Ectodermal cell (in vitro differentiated cells): ENCODE results near the gene ANKS1B.

ENCODE experiments used
- H3K27ac ChIP-seq: 2 replicates; pipeline ENCODE4 v1.7.0; 2013; ENCODE audit warnings: mild to moderate bottlenecking, low read depth, low read length; ENCODE audit not compliant: insufficient read depth, poor library complexity, severe bottlenecking
- H3K27me3 ChIP-seq: 2 replicates; pipeline ENCODE4 v1.7.0; 2013; ENCODE audit warnings: mild to moderate bottlenecking, low read length; ENCODE audit not compliant: insufficient read depth, control insufficient read depth, poor library complexity, severe bottlenecking
- H3K36me3 ChIP-seq: one replicate; pipeline ENCODE4 v1.7.0; 2013; ENCODE audit warnings: low read length; ENCODE audit not compliant: control insufficient read depth, insufficient read depth
- H3K4me1 ChIP-seq: one replicate; pipeline ENCODE4 v1.7.0; 2013; ENCODE audit warnings: low read length; ENCODE audit not compliant: control insufficient read depth, insufficient read depth
- H3K4me3 ChIP-seq: 2 replicates; pipeline ENCODE4 v1.7.0; 2013; ENCODE audit warnings: low read depth, low read length, control low read depth; ENCODE audit not compliant: insufficient read depth
- H3K9me3 ChIP-seq: 2 replicates; pipeline ENCODE4 v1.7.0; 2013; ENCODE audit warnings: mild to moderate bottlenecking, low read length, moderate library complexity; ENCODE audit not compliant: control insufficient read depth
- WGBS, 2 experiments: methylation state at CpG; one replicate each; pipeline ENCODE4 v1.1.7; 2013; ENCODE audit warnings: missing lambda C conversion rate in 2 of 2; 5-methylcytosine and 5-hydroxymethylcytosine counted together

Gene ANKS1B

GRCh38 chr12:99521664-99522063 lies 463.1 kb downstream of the ANKS1B start:
- no peaks in the 10 kb centered on the region for H3K27me3 ChIP-seq
- no peak overlapping the region for H3K27ac ChIP-seq
- 85 to 91% methylated on average over 3 of the region's 3 CpGs for WGBS, 2 experiments
- no peaks in the 10 kb centered on the region for H3K9me3 ChIP-seq
- no peak overlapping the region for H3K4me3 ChIP-seq
- no peaks in the 10 kb centered on the region for H3K36me3 ChIP-seq
- no peaks in the 10 kb centered on the region for H3K4me1 ChIP-seq

GRCh38 chr12:99513066-99513465 lies 471.7 kb downstream of the ANKS1B start:
- Histone ChIP-seq H3K27me3 (no peaks in the 10 kb centered on the region), H3K36me3 (no peaks in the 10 kb centered on the region), H3K9me3 (no peaks in the 10 kb centered on the region), H3K27ac (no peak overlapping the region), H3K4me1 (no peaks in the 10 kb centered on the region), H3K4me3 (no peak overlapping the region)
- WGBS, 2 experiments, result 100% methylated on average over 1 of the region's 2 CpGs; no CpG with 5 or more reads in 1 of the 2 experiments

GRCh38 chr12:99505805-99506204 lies 478.9 kb downstream of the ANKS1B start:
- no peaks in the 10 kb centered on the region for H3K9me3 ChIP-seq
- no peaks in the 10 kb centered on the region for H3K4me1 ChIP-seq
- H3K27ac ChIP-seq, result no peak overlapping the region
- H3K27me3 ChIP-seq, result no peaks in the 10 kb centered on the region
- 98 to 100% methylated on average over 3 of the region's 3 CpGs for WGBS, 2 experiments
- H3K4me3 ChIP-seq, result no peak overlapping the region
- H3K36me3 ChIP-seq, result no peaks in the 10 kb centered on the region

GRCh38 chr12:99498756-99499155 lies 486.0 kb downstream of the ANKS1B start:
- Histone ChIP-seq H3K4me1 (no peaks in the 10 kb centered on the region), H3K36me3 (no peaks in the 10 kb centered on the region), H3K4me3 (no peak overlapping the region), H3K27ac (no peak overlapping the region), H3K9me3 (no peaks in the 10 kb centered on the region), H3K27me3 (no peaks in the 10 kb centered on the region)
- 79 to 85% methylated on average over 3 of the region's 3 CpGs for WGBS, 2 experiments

GRCh38 chr12:99495799-99496198 lies 488.9 kb downstream of the ANKS1B start:
- H3K4me3 ChIP-seq, result no peak overlapping the region
- no peaks in the 10 kb centered on the region for H3K4me1 ChIP-seq
- no peaks in the 10 kb centered on the region for H3K36me3 ChIP-seq
- no peaks in the 10 kb centered on the region for H3K9me3 ChIP-seq
- H3K27ac ChIP-seq, result no peak overlapping the region
- no peaks in the 10 kb centered on the region for H3K27me3 ChIP-seq
- WGBS, 2 experiments, result 100% methylated on average over 1 of the region's 1 CpG

- H3K27ac ChIP-seq, result no peak overlapping the region
- no peaks in the 10 kb centered on the region for H3K27me3 ChIP-seq
- no peak overlapping the region for H3K4me3 ChIP-seq
- H3K9me3 ChIP-seq, result no peaks in the 10 kb centered on the region
- 88 to 93% methylated on average over 1 of the region's 1 CpG for whole genome bisulfite sequencing, 2 experiments
- H3K36me3 ChIP-seq, result no peaks in the 10 kb centered on the region
- no peaks in the 10 kb centered on the region for H3K4me1 ChIP-seq
Observed at GRCh38 chr12:99493197-99493596, 491.5 kb downstream of the ANKS1B start.

- H3K27me3 ChIP-seq, result no peaks in the 10 kb centered on the region
Observed at GRCh38 chr12:99486277-99486676, 498.5 kb downstream of the ANKS1B start.

GRCh38 chr12:99479149-99479548 lies 505.6 kb downstream of the ANKS1B start:
- Histone ChIP-seq H3K27ac (no peak overlapping the region), H3K4me1 (no peaks in the 10 kb centered on the region), H3K9me3 (no peaks in the 10 kb centered on the region), H3K36me3 (no peaks in the 10 kb centered on the region), H3K27me3 (no peaks in the 10 kb centered on the region), H3K4me3 (no peak overlapping the region)

More at GRCh38 chr12:99486277-99486676, 498.5 kb downstream of the ANKS1B start:
- 88 to 95% methylated on average over 1 of the region's 1 CpG for WGBS, 2 experiments
- Histone ChIP-seq H3K9me3 (no peaks in the 10 kb centered on the region), H3K4me3 (no peak overlapping the region), H3K4me1 (no peaks in the 10 kb centered on the region), H3K36me3 (no peaks in the 10 kb centered on the region), H3K27ac (no peak overlapping the region)

- whole genome bisulfite sequencing, 2 experiments, result 75 to 86% methylated on average over 2 of the region's 2 CpGs
- Histone ChIP-seq H3K36me3 (no peaks in the 10 kb centered on the region), H3K9me3 (no peaks in the 10 kb centered on the region), H3K27me3 (no peaks in the 10 kb centered on the region), H3K4me3 (no peak overlapping the region), H3K27ac (no peak overlapping the region), H3K4me1 (no peaks in the 10 kb centered on the region)
Observed at GRCh38 chr12:99476956-99477355, 507.8 kb downstream of the ANKS1B start.

GRCh38 chr12:99455350-99456035 lies 529.2 kb downstream of the ANKS1B start:
- Histone ChIP-seq H3K36me3 (no peaks in the 10 kb centered on the region), H3K4me3 (no peak overlapping the region), H3K4me1 (no peaks in the 10 kb centered on the region), H3K27ac (no peak overlapping the region), H3K27me3 (no peaks in the 10 kb centered on the region), H3K9me3 (no peaks in the 10 kb centered on the region)
- WGBS, 2 experiments, result 73 to 79% methylated on average over 4 of the region's 4 CpGs
